ENCODE data around the gene GPRIN1.

GPRIN1 gene

GRCh38 chr5:176609724-176610434, at the start of gene GPRIN1:
TSS of gene GPRIN1 (minus strand) at chr5:176610156. CDS start at chr5:176599834, 10,322 bp downstream.
- H3K27ac ChIP-seq: peak within 1 kb of the TSS; percentile 95
- peak; percentile 74 for TF ChIP-seq CTCF (conservative IDR thresholded peaks at IDR 0.05)

DNA sequence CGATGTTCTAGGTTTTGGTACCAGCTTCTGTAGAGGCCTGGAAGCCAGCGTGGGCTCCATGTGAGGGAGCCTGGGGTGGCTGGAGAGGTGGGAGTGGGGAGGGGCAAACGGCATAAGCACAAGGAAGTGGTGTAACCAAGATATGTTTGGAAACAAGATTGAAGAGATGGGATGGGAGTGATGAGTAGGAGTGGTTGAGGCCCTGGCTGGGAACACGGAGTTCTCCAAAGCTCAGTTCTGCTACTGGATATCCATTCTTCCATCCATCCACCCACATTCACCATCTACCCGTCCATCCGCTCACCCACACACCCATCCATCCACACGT, 49.5 kb upstream of the GPRIN1 start:
- no peak overlapping the region for H3K27ac ChIP-seq
- TF ChIP-seq CTCF (conservative IDR thresholded peaks at IDR 0.05): no peak

- no peak overlapping the region for H3K27ac ChIP-seq
- TF ChIP-seq CTCF (conservative IDR thresholded peaks at IDR 0.05): no peak
These were observed 49.0 kb upstream of the GPRIN1 start for GRCh38 chr5:176658817-176659511.

- TF ChIP-seq CTCF (conservative IDR thresholded peaks at IDR 0.05): peak; percentile 99
- H3K27ac ChIP-seq: no peak overlapping the region
These were observed 48.1 kb upstream of the GPRIN1 start for GRCh38 chr5:176658007-176658599.

GRCh38 chr5:176656467-176656990, 46.6 kb upstream of the GPRIN1 start:
- TF ChIP-seq CTCF (conservative IDR thresholded peaks at IDR 0.05): no peak
- H3K27ac ChIP-seq: no peak overlapping the region

GRCh38 chr5:176654856-176655255, 44.9 kb upstream of the GPRIN1 start:
- no peak overlapping the region for H3K27ac ChIP-seq
- TF ChIP-seq CTCF (conservative IDR thresholded peaks at IDR 0.05): no peak
